T-helper 2 cell treated with Interferon-gamma antibody and Interleukin-4, amounts not matched to agents 5 μg/mL and 100 μg/mL, for 36 hours (primary cell): ENCODE measurements around the gene CRYGA.

Experiments used
- DNase-seq: peaks from one replicate; pipeline ENCODE4 v3.0.0; 2021; ENCODE audit warnings: low spot score
- H3K27ac Mint-ChIP-seq: one replicate; pipeline ENCODE4 v1.8.0; 2021; ENCODE audit warnings: mild to moderate bottlenecking, mixed read lengths
- H3K27me3 Mint-ChIP-seq: one replicate; pipeline ENCODE4 v1.8.0; 2021; ENCODE audit warnings: low read depth, mixed read lengths
- H3K36me3 Mint-ChIP-seq: one replicate; pipeline ENCODE4 v1.8.0; 2021; ENCODE audit warnings: low read depth, mixed read lengths
- H3K4me1 Mint-ChIP-seq: one replicate; pipeline ENCODE4 v1.8.0; 2021; ENCODE audit warnings: low read depth, mixed read lengths
- H3K4me3 Mint-ChIP-seq: one replicate; pipeline ENCODE4 v1.8.0; 2022; ENCODE audit warnings: mild to moderate bottlenecking, moderate library complexity, mixed read lengths
- H3K9me3 Mint-ChIP-seq: one replicate; pipeline ENCODE4 v1.8.0; 2021; ENCODE audit warnings: mixed read lengths

CRYGA gene

GRCh38 chr2:208182835-208183234 lies 19.4 kb upstream of the CRYGA start:
- Mint-ChIP-seq H3K4me3 (no peak overlapping the region), H3K27me3 (peaks cover 36% of the 10 kb centered on the region), H3K4me1 (peaks cover 2% of the 10 kb centered on the region), H3K9me3 (no peaks in the 10 kb centered on the region), H3K36me3 (no peaks in the 10 kb centered on the region), H3K27ac (no peak overlapping the region)
- DNase-seq, result no peak

- H3K4me3 Mint-ChIP-seq, result no peak overlapping the region
- H3K4me1 Mint-ChIP-seq, result no peaks in the 10 kb centered on the region
- no peaks in the 10 kb centered on the region for H3K9me3 Mint-ChIP-seq
- H3K36me3 Mint-ChIP-seq, result no peaks in the 10 kb centered on the region
- H3K27ac Mint-ChIP-seq, result no peak overlapping the region
- no peak for DNase-seq
- peaks cover 21% of the 10 kb centered on the region for H3K27me3 Mint-ChIP-seq
Measured at GRCh38 chr2:208179028-208179609, 15.7 kb upstream of the CRYGA start.

DNA sequence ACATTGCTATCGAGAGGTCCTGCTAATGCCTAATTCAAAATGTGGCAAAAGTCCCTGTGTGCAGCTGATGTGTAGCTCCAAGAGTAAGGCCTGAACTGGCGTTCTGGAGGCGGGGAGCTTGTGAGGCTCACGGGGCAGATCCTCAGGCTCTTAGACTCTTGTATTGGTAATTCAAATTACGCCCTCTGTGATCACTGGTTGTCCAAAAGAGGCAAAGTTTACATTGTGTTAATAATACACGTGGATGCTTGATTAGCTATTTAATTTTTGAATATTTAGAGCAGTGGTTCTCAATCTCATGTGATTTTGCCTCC lies 12.4 kb upstream of the CRYGA start:
- H3K4me1 Mint-ChIP-seq, result no peaks in the 10 kb centered on the region
- no peaks in the 10 kb centered on the region for H3K36me3 Mint-ChIP-seq
- no peak overlapping the region for H3K27ac Mint-ChIP-seq
- no peaks in the 10 kb centered on the region for H3K27me3 Mint-ChIP-seq
- DNase-seq, result no peak
- H3K4me3 Mint-ChIP-seq, result no peak overlapping the region
- no peaks in the 10 kb centered on the region for H3K9me3 Mint-ChIP-seq

DNA sequence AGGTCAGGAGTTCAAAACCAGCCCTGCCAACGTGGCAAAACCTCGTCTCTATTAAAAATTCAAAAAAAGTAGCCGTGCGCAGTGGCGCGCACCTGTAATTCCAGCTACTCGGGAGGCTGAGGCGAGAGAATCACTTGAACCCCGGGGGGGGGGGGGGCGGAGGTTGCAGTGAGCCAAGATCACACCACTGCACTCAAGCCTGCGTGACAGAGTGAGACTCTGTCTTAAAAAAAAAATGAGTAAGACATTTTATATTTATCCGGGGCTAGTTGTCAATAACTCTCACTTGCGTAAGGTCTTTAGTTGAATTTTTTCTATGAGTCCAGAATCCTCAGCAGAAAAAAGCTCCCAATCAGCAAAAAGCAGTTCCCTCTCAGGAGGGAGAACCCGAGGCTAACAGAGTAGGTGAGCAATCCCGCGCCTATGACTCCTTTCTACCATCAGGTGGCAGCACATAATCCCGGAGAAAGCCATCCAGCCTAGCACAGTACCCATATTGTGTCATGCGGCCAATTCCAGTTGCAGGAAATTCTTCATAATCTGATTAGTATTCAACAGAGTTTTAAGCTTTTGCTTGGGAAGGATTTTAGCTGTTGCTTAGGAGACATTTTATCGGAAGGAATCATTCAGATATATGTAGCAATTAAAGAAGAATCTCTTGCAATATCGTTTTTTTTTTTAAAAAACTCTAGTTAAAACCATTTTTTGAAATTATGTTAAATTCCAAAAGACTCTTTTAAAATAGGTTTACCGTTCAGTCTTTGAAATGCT lies 11.9 kb upstream of the CRYGA start:
- Mint-ChIP-seq H3K27me3 (peaks cover 2% of the 10 kb centered on the region), H3K36me3 (no peaks in the 10 kb centered on the region), H3K27ac (no peak overlapping the region), H3K4me3 (no peak overlapping the region), H3K4me1 (no peaks in the 10 kb centered on the region), H3K9me3 (no peaks in the 10 kb centered on the region)
- DNase-seq, result peak; percentile 44

GRCh38 chr2:208174144-208174543 lies 10.8 kb upstream of the CRYGA start:
- Mint-ChIP-seq H3K9me3 (no peaks in the 10 kb centered on the region), H3K27me3 (peaks cover 6% of the 10 kb centered on the region), H3K27ac (no peak overlapping the region), H3K36me3 (no peaks in the 10 kb centered on the region), H3K4me3 (no peak overlapping the region), H3K4me1 (no peaks in the 10 kb centered on the region)
- DNase-seq, result no peak

DNA sequence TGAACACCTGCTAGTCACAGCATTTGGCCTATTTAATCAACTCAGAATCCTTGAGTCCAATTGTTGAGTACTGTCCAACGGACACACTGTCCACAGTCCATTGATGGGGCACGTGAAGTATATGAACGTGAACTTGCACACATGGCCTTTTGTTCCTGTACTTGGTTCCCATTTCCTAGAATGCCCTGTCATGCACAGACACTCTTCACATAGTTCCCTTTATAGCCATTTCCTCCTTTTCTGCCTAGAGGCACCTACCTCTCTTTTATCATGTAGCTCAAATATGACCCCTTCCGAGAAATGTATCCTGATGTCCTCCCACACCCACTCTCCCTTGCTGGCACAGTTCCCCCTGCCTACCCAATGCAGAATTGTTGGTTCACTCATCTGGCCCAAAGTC lies 8.7 kb upstream of the CRYGA start:
- Mint-ChIP-seq H3K27ac (no peak overlapping the region), H3K36me3 (no peaks in the 10 kb centered on the region), H3K27me3 (peaks cover 6% of the 10 kb centered on the region), H3K9me3 (no peaks in the 10 kb centered on the region), H3K4me3 (no peak overlapping the region), H3K4me1 (no peaks in the 10 kb centered on the region)
- DNase-seq, result no peak

GRCh38 chr2:208164951-208165755 lies 1.8 kb upstream of the CRYGA start:
- no peaks in the 10 kb centered on the region for H3K4me1 Mint-ChIP-seq
- no peaks in the 10 kb centered on the region for H3K9me3 Mint-ChIP-seq
- no peaks in the 10 kb centered on the region for H3K36me3 Mint-ChIP-seq
- no peak overlapping the region for H3K4me3 Mint-ChIP-seq
- no peak for DNase-seq
- H3K27ac Mint-ChIP-seq, result no peak overlapping the region
- H3K27me3 Mint-ChIP-seq, result peaks cover 6% of the 10 kb centered on the region

GRCh38 chr2:208156439-208156838 lies 7.0 kb downstream of the CRYGA start:
- peaks cover 12% of the 10 kb centered on the region for H3K27me3 Mint-ChIP-seq
- DNase-seq, result no peak
- no peaks in the 10 kb centered on the region for H3K36me3 Mint-ChIP-seq
- no peaks in the 10 kb centered on the region for H3K9me3 Mint-ChIP-seq
- H3K4me3 Mint-ChIP-seq, result no peak overlapping the region
- no peaks in the 10 kb centered on the region for H3K4me1 Mint-ChIP-seq
- no peak overlapping the region for H3K27ac Mint-ChIP-seq

- no peak for DNase-seq
- H3K4me3 Mint-ChIP-seq, result no peak overlapping the region
- peaks cover 4% of the 10 kb centered on the region for H3K9me3 Mint-ChIP-seq
- H3K27me3 Mint-ChIP-seq, result peaks cover 18% of the 10 kb centered on the region
- H3K4me1 Mint-ChIP-seq, result no peaks in the 10 kb centered on the region
- H3K36me3 Mint-ChIP-seq, result no peaks in the 10 kb centered on the region
- no peak overlapping the region for H3K27ac Mint-ChIP-seq
Measured at GRCh38 chr2:208153156-208153555, 10.2 kb downstream of the CRYGA start.

DNA sequence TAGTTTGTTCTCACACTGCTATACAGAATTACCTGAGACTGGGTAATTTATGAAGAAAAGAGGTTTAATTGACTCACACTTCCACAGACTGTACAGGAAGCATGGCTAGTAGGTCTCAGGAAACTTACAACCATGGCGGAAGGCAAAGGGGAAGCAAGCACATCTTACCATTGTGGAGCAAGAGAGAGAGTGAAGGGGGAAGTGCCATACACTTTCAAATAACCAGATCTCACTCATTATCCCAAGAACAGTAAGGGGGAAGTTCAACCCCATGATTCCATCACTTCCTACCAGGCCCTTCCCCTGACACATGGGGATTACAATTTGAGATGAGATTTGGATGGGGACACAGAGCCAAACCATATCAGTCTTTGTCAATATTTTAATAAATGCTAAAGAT lies 12.4 kb downstream of the CRYGA start:
- H3K27ac Mint-ChIP-seq, result no peak overlapping the region
- H3K36me3 Mint-ChIP-seq, result no peaks in the 10 kb centered on the region
- DNase-seq, result no peak
- H3K4me1 Mint-ChIP-seq, result no peaks in the 10 kb centered on the region
- H3K4me3 Mint-ChIP-seq, result no peak overlapping the region
- H3K9me3 Mint-ChIP-seq, result peaks cover 4% of the 10 kb centered on the region
- H3K27me3 Mint-ChIP-seq, result peaks cover 18% of the 10 kb centered on the region

DNA sequence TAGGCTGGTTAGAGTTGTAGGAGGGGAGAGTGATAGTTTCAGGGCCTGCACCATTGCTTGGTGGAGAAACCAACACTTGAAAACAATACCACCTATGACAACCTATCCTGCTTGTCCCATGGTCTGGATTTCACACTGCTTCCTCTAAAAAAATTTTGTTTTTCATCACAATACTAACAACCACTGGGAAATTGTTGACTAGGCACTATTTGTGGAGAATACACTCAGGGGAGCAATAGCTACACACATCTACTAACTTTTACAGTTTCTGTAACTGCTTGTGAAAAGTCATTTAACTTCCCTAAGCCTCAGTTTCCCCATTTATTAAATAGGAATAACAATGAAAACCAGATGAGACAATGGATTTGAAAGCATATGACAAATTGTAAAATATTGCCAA lies 13.3 kb downstream of the CRYGA start:
- Mint-ChIP-seq H3K9me3 (peaks cover 4% of the 10 kb centered on the region), H3K27ac (no peak overlapping the region), H3K4me1 (no peaks in the 10 kb centered on the region), H3K27me3 (peaks cover 16% of the 10 kb centered on the region), H3K36me3 (no peaks in the 10 kb centered on the region), H3K4me3 (no peak overlapping the region)
- DNase-seq, result no peak

DNA sequence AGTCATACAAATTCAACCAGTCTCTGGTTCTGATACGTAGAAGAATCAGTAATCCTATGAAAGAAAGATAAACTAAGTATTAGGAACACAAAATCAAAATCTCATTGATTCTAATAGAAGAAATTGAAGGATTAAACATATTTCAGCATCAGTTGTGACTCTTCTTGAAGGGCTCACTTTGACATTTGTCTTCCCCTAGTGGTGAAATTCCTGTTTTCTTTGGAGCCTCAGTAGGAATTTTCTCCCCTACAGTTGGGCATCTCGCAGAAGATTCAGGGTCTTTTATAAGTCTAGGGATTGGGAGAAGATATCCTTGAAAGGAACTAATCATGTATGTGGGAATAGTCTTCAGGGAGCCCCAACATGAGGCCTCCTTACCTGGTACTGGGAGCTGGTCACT lies 14.6 kb downstream of the CRYGA start:
- Mint-ChIP-seq H3K27ac (no peak overlapping the region), H3K27me3 (peaks cover 18% of the 10 kb centered on the region), H3K4me3 (no peak overlapping the region), H3K4me1 (no peaks in the 10 kb centered on the region), H3K36me3 (no peaks in the 10 kb centered on the region), H3K9me3 (peaks cover 4% of the 10 kb centered on the region)
- no peak for DNase-seq

DNA sequence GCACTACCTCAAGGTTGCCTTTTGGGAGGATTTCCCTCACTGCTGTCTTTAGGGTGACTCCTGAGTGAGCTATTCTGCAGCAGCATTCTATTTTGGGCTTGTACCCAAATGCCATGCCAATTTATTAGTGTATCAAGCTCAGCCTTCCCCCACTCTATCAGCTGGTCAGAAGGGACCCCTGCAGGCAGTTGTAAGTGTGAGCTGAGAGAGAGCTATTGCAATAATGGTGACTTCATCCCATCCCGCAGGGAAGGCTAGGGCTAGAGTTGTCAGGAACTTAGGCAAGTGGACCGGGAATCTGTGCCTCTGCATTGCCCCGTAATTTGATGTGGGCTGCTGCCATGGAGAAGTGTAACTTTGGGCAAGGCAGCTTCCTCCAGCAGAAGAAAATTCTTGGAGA lies 15.6 kb downstream of the CRYGA start:
- Mint-ChIP-seq H3K27me3 (peaks cover 18% of the 10 kb centered on the region), H3K4me1 (no peaks in the 10 kb centered on the region), H3K4me3 (no peak overlapping the region), H3K36me3 (no peaks in the 10 kb centered on the region), H3K9me3 (peaks cover 4% of the 10 kb centered on the region), H3K27ac (no peak overlapping the region)
- DNase-seq, result no peak

DNA sequence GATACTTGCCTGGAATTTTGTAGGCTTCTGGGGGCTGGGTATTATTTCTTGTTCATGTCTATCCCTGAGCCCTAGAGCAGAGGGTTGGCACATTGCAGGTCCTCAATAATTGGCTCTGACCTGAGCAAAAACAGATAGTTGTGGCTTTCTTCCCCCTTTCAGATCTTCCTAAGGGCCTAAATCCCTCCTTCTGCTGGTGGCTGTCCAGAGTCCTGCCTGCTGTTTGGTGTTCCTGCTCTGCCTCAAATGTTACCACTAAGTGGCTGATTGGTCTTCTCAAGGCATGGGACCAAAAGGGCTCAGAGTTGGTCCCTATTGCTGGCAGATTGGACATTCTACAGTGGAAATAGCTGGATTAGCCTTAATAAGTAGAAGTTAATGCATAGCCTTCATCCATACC lies 16.4 kb downstream of the CRYGA start:
- Mint-ChIP-seq H3K27ac (no peak overlapping the region), H3K36me3 (no peaks in the 10 kb centered on the region), H3K27me3 (peaks cover 12% of the 10 kb centered on the region), H3K4me3 (no peak overlapping the region), H3K4me1 (no peaks in the 10 kb centered on the region), H3K9me3 (peaks cover 4% of the 10 kb centered on the region)
- no peak for DNase-seq
